Activated CD8-positive, alpha-beta memory T cell treated with anti-CD3 and anti-CD28 coated beads for 24 hours (primary cell): ENCODE results near the gene AASS.

ENCODE experiments used
- DNase-seq: peaks from one replicate; pipeline ENCODE4 v3.0.0-alpha.2; 2020

The AASS gene

GRCh38 chr7:122035876-122036275, 108.2 kb downstream of the AASS start:
- no peak for DNase-seq

- no peak for DNase-seq
Measured at GRCh38 chr7:122033641-122034040, 110.4 kb downstream of the AASS start.

GRCh38 chr7:122027058-122027457, 117.0 kb downstream of the AASS start:
- no peak for DNase-seq
